ENCODE results near the gene PDXK. TPM values are rescaled to one million over a fixed set of nuclear protein-coding genes. Genes with fewer than 3 reads are reported as not detected.

PDXK gene
- total and polyA plus RNA-seq, 2 donors from 2014 or later: 122 to 210 TPM

- peak; percentile 95 for TF ChIP-seq CTCF (IDR thresholded peaks at IDR 0.05; ENCODE audit: borderline replicate concordance, extremely low read depth, insufficient read depth)
- Histone ChIP-seq H3K4me1 (ENCODE audit: control insufficient read depth in 2 of 3, insufficient read depth in 2 of 3, low read depth in 1 of 3, low read length in 3 of 3) (peaks cover 0 to 9% (median 0%) of the 10 kb centered on the region in 3 donors), H3K27ac (ENCODE audit: low read depth in 2 of 2, low read length in 2 of 2) (no peak overlapping the region), H3K9me3 (ENCODE audit: control insufficient read depth in 2 of 3, insufficient read depth in 1 of 3, low read length in 3 of 3) (no peaks in the 10 kb centered on the region), H3K4me3 (ENCODE audit: low read length in 3 of 3) (no peak overlapping the region), H3K27me3 (ENCODE audit: control insufficient read depth, insufficient read depth, low read length) (no peaks in the 10 kb centered on the region), H3K36me3 (ENCODE audit: control insufficient read depth in 2 of 3, insufficient read depth in 3 of 3, low read length in 3 of 3) (no peaks in the 10 kb centered on the region), H3K9ac (ENCODE audit: low read length in 3 of 3) (no peak overlapping the region)
- peak; percentile 70 to 93 (median 86) for DNase-seq
- intact Hi-C loops (cut with DNase I): no loop called here
- no peak for FAIRE-seq
Measured at GRCh38 chr21:43810505-43811261, 91.8 kb downstream of the PDXK start.

GRCh38 chr21:43811262-43812105 lies 92.6 kb downstream of the PDXK start:
- Histone ChIP-seq H3K9me3 (ENCODE audit: control insufficient read depth in 2 of 3, insufficient read depth in 1 of 3, low read length in 3 of 3) (no peaks in the 10 kb centered on the region), H3K27me3 (ENCODE audit: control insufficient read depth, insufficient read depth, low read length) (no peaks in the 10 kb centered on the region), H3K27ac (ENCODE audit: low read depth in 2 of 2, low read length in 2 of 2) (no peak overlapping the region), H3K4me1 (ENCODE audit: control insufficient read depth in 2 of 3, insufficient read depth in 2 of 3, low read depth in 1 of 3, low read length in 3 of 3) (peaks cover 0 to 9% (median 0%) of the 10 kb centered on the region in 3 donors), H3K36me3 (ENCODE audit: control insufficient read depth in 2 of 3, insufficient read depth in 3 of 3, low read length in 3 of 3) (no peaks in the 10 kb centered on the region), H3K4me3 (ENCODE audit: low read length in 3 of 3) (no peak overlapping the region), H3K9ac (ENCODE audit: low read length in 3 of 3) (no peak overlapping the region)
- TF ChIP-seq CTCF (IDR thresholded peaks at IDR 0.05; ENCODE audit: borderline replicate concordance, extremely low read depth, insufficient read depth): no peak
- intact Hi-C loops (cut with DNase I): no loop called here
- FAIRE-seq: no peak
- peak in 2 of 5 donors; percentile 50 to 69 for DNase-seq

Other genes starting within 250 kb of the PDXK start
- gene HSF2BP, start 59.6 kb upstream of the PDXK start, total RNA-seq: 0.60 TPM
- gene HSF2BP, start 59.6 kb upstream of the PDXK start, polyA plus RNA-seq (ENCODE audit: insufficient read depth, low read depth, low replicate concordance): 0.19 TPM
- gene RRP1B, start 59.6 kb upstream of the PDXK start, total RNA-seq: 17.8 TPM
- gene RRP1B, start 59.6 kb upstream of the PDXK start, polyA plus RNA-seq (ENCODE audit: insufficient read depth, low read depth, low replicate concordance): 5.0 TPM
- gene CSTB, start 57.2 kb downstream of the PDXK start, total RNA-seq: 74.5 TPM
- 97.8 TPM for gene CSTB, start 57.2 kb downstream of the PDXK start, polyA plus RNA-seq (ENCODE audit: insufficient read depth, low read depth, low replicate concordance)
- gene RRP1, start 70.4 kb downstream of the PDXK start, total RNA-seq: 18.7 TPM
- gene RRP1, start 70.4 kb downstream of the PDXK start, polyA plus RNA-seq (ENCODE audit: insufficient read depth, low read depth, low replicate concordance): 12.9 TPM
- 86.2 TPM for gene AGPAT3, start 146.1 kb downstream of the PDXK start, total RNA-seq
- 40.3 TPM for gene AGPAT3, start 146.1 kb downstream of the PDXK start, polyA plus RNA-seq (ENCODE audit: insufficient read depth, low read depth, low replicate concordance)

All from kidney (tissue), 14 donors.